Keratinocyte (primary cell): ENCODE measurements around the gene PIGQ.

Experiments used
- EZH2 ChIP-seq: IDR thresholded peaks from one replicate; pipeline ENCODE4 v1.6.1; 2012; ENCODE audit warnings: inconsistent platforms, mild to moderate bottlenecking, low read length, moderate library complexity
- TF ChIP-seq, protein P1 (sequence below), 3 experiments: IDR thresholded peaks in 1 of 3; conservative IDR thresholded peaks in 1 of 3; optimal IDR thresholded peaks in 1 of 3; 2 replicates in 2 of 3; 3 replicates in 1 of 3; pipeline versions ENCODE3 to v1.5.1; 2011; ENCODE audit warnings: low read length in 3 of 3, mild to moderate bottlenecking in 3 of 3, moderate library complexity in 2 of 3, control low read depth in 1 of 3, inconsistent platforms in 1 of 3; ENCODE audit not compliant: insufficient read depth in 2 of 3; ENCODE audit errors: extremely low read depth in 1 of 3

DNA sequence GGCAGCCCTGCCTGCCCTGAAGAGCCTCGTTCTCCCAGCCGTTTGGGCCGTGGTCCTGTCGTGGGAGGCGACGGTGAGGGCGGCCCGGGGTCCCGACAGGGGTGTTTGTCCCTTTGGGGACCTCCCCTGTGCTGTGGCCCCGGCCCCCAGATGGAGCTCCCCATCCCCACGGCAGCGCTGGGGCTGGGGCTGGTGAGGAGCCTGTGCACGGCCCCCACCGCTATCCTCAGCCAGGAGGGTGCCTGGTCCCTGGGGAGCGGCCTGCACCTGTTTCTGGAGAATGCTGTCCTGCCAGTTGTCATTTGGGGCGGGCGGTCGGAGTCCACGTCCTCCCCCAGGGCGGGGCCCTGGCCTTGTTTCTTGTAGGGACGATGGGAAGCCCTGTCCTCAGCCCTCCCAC lies 35.6 kb upstream of the PIGQ start:
- no peak for TF ChIP-seq EZH2
- TF ChIP-seq, protein P1, sequence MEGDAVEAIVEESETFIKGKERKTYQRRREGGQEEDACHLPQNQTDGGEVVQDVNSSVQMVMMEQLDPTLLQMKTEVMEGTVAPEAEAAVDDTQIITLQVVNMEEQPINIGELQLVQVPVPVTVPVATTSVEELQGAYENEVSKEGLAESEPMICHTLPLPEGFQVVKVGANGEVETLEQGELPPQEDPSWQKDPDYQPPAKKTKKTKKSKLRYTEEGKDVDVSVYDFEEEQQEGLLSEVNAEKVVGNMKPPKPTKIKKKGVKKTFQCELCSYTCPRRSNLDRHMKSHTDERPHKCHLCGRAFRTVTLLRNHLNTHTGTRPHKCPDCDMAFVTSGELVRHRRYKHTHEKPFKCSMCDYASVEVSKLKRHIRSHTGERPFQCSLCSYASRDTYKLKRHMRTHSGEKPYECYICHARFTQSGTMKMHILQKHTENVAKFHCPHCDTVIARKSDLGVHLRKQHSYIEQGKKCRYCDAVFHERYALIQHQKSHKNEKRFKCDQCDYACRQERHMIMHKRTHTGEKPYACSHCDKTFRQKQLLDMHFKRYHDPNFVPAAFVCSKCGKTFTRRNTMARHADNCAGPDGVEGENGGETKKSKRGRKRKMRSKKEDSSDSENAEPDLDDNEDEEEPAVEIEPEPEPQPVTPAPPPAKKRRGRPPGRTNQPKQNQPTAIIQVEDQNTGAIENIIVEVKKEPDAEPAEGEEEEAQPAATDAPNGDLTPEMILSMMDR (optimal IDR thresholded peaks at IDR 0.05 in 1 of 3, IDR thresholded peaks at IDR 0.05 in 1 of 3, conservative IDR thresholded peaks at IDR 0.05 in 1 of 3; ENCODE audit: extremely low read depth in 1 of 3, insufficient read depth in 2 of 3, low read length in 3 of 3), result no peak
